CD4-positive, alpha-beta T cell (primary cell): ENCODE results near the gene CLRN3. TPM values are rescaled to one million over a fixed set of nuclear protein-coding genes. Genes with fewer than 3 reads are reported as not detected.

Source experiments
- ATAC-seq: fragments of 200-7000 bp; cut with Tn5 transposase; one replicate; pipeline ENCODE4 v1.10.0; 2022; ENCODE audit warnings: mild to moderate bottlenecking; ENCODE audit not compliant: poor library complexity
- CTCF ChIA-PET: fragments of 350-600 bp; sonication (Branson Sonifier 250); formaldehyde crosslinking; loops from one replicate; lab custom pipeline; 2021; ENCODE audit warnings: antibody characterized with exemption, inconsistent platforms; lab: Charles Lee
- POLR2A ChIA-PET: fragments of 350-600 bp; sonication (Branson Sonifier 250); formaldehyde crosslinking; loops from one replicate; lab custom pipeline; 2021; ENCODE audit warnings: antibody characterized with exemption, inconsistent platforms; lab: Charles Lee
- DNase-seq, 14 experiments: peaks; one replicate each; pipeline ENCODE4 v3.0.0-alpha.2; 2013 to 2020; ENCODE audit warnings: mixed read lengths in 2 of 14
- H3K27ac ChIP-seq, 2 donors: one replicate each; pipeline versions ENCODE4 v1.5.1 to v1.7.0; 2013; ENCODE audit warnings: low read length in 2 of 2, low read depth in 1 of 2, mild to moderate bottlenecking in 1 of 2
- H3K27me3 ChIP-seq, 2 experiments: 1 replicate in 1 of 2; 2 replicates in 1 of 2; pipeline versions ENCODE4 v1.6.1 to v1.7.0; 2013; ENCODE audit warnings: low read length in 2 of 2, control low read depth in 1 of 2, mild to moderate bottlenecking in 1 of 2, moderate library complexity in 1 of 2; ENCODE audit not compliant: insufficient read depth in 2 of 2, control insufficient read depth in 1 of 2
- H3K36me3 ChIP-seq: one replicate; pipeline ENCODE4 v1.6.1; 2013; ENCODE audit warnings: low read length, control low read depth; ENCODE audit not compliant: insufficient read depth
- H3K4me1 ChIP-seq: one replicate; pipeline ENCODE4 v1.6.1; 2013; ENCODE audit warnings: low read length, control low read depth; ENCODE audit not compliant: insufficient read depth
- H3K4me3 ChIP-seq: one replicate; pipeline ENCODE4 v1.5.1; 2013; ENCODE audit warnings: mild to moderate bottlenecking, low read length, moderate library complexity
- H3K9me3 ChIP-seq, 2 experiments: 1 replicate in 1 of 2; 2 replicates in 1 of 2; pipeline versions ENCODE4 v1.6.1 to v1.7.0; 2013; ENCODE audit warnings: low read length in 2 of 2, mild to moderate bottlenecking in 2 of 2, control low read depth in 1 of 2, moderate library complexity in 1 of 2; ENCODE audit not compliant: control insufficient read depth in 1 of 2, insufficient read depth in 1 of 2
- H3K27ac Mint-ChIP-seq: one replicate; pipeline ENCODE4 v1.8.0; 2020; ENCODE audit warnings: mixed read lengths
- H3K27me3 Mint-ChIP-seq: one replicate; pipeline ENCODE4 v1.8.0; 2021; ENCODE audit warnings: mixed read lengths
- H3K36me3 Mint-ChIP-seq: one replicate; pipeline ENCODE4 v1.8.0; 2021; ENCODE audit warnings: low read depth, mixed read lengths
- H3K4me1 Mint-ChIP-seq: one replicate; pipeline ENCODE4 v1.8.0; 2021; ENCODE audit warnings: low read depth, mixed read lengths
- H3K4me3 Mint-ChIP-seq: one replicate; pipeline ENCODE4 v1.8.0; 2020; ENCODE audit warnings: mild to moderate bottlenecking, mixed read lengths
- H3K9me3 Mint-ChIP-seq: one replicate; pipeline ENCODE4 v1.8.0; 2020; ENCODE audit warnings: mixed read lengths
- intact Hi-C, 2 experiments: fragments of 100-400 bp; cut with DNase I in 1 of 2; cut with micrococcal nuclease in 1 of 2; formaldehyde crosslinking; loops; one replicate each; pipeline versions ENCODE4 v1.15.1 to v1.9.0; 2023 to 2025; cut with DNase I, micrococcal nuclease
- total RNA-seq, 174 experiments: library from RNA in 2 of 174; stranded (reverse) in 2 of 174; gene quantifications; one replicate each; pipeline ENCODE4 v1.2.3 and lab custom pipeline; 2021 to 2026
- TF ChIP-seq, protein P1 (sequence below): fragments of 200-600 bp; IDR thresholded peaks from one replicate; pipeline ENCODE4 v1.8.0; 2022; ENCODE audit warnings: antibody characterized with exemption, mild to moderate bottlenecking

The CLRN3 gene
- total RNA-seq, 2 experiments from 2014 or later: not detected

DNA sequence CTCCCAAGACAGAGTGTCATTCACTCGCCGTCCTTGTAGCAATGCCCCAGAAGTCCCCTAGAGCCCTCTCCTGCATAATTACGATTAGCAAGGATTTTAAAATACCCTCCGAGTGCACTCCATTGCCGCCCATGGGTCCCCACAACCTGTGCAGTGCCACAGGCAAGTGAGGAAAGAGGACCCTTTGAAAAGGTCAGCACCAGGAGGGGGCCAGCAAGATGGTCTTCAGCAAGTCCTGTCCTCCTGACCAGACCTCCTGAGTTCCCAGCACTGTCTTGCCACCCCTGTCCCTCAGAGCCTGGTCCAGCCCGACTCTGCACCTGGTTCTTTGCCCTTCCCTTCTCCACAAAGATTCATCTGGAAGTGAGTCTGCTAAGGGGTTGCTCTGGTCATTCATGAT lies 32.1 kb downstream of the CLRN3 start:
- ChIA-PET POLR2A (no interaction called here), CTCF (no interaction called here)
- no peaks in the 10 kb centered on the region for H3K27me3 Mint-ChIP-seq
- intact Hi-C loops: no loop called here
- H3K4me3 Mint-ChIP-seq: no peak overlapping the region
- DNase-seq (no peak), ATAC-seq (no peak)
- H3K27me3 ChIP-seq: no peaks in the 10 kb centered on the region
- H3K9me3 ChIP-seq: no peaks in the 10 kb centered on the region
- H3K4me3 ChIP-seq: no peak overlapping the region
- H3K4me1 Mint-ChIP-seq: no peaks in the 10 kb centered on the region
- H3K9me3 Mint-ChIP-seq: no peaks in the 10 kb centered on the region
- TF ChIP-seq, protein P1, sequence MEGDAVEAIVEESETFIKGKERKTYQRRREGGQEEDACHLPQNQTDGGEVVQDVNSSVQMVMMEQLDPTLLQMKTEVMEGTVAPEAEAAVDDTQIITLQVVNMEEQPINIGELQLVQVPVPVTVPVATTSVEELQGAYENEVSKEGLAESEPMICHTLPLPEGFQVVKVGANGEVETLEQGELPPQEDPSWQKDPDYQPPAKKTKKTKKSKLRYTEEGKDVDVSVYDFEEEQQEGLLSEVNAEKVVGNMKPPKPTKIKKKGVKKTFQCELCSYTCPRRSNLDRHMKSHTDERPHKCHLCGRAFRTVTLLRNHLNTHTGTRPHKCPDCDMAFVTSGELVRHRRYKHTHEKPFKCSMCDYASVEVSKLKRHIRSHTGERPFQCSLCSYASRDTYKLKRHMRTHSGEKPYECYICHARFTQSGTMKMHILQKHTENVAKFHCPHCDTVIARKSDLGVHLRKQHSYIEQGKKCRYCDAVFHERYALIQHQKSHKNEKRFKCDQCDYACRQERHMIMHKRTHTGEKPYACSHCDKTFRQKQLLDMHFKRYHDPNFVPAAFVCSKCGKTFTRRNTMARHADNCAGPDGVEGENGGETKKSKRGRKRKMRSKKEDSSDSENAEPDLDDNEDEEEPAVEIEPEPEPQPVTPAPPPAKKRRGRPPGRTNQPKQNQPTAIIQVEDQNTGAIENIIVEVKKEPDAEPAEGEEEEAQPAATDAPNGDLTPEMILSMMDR: no peak
- no peaks in the 10 kb centered on the region for H3K36me3 Mint-ChIP-seq
- no peak overlapping the region for H3K27ac Mint-ChIP-seq
- no peaks in the 10 kb centered on the region for H3K4me1 ChIP-seq
- no peaks in the 10 kb centered on the region for H3K36me3 ChIP-seq
- no peak overlapping the region for H3K27ac ChIP-seq

DNA sequence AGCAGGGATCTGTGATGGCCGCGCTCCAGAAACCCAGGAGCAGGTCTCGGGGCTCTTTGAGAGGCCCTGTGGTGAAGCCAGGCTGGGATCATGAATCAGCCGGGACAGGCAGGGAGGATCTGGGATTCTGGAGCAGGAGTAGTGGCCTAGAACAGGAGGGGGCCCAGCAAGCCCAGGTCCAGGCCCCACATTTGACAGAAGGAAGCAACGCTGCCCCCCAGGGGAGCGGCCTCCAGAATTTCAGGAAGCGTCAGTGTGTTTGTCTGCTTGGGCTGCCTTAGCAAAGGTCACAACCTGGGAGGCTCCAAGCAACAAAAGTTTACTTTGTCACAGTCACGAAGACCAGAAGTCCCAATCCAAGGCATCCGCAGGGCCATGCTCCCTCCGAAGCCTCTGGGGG lies 36.8 kb downstream of the CLRN3 start:
- no peaks in the 10 kb centered on the region for H3K9me3 ChIP-seq
- no peaks in the 10 kb centered on the region for H3K36me3 Mint-ChIP-seq
- TF ChIP-seq, protein P1: no peak
- peaks cover 4% of the 10 kb centered on the region for H3K4me1 ChIP-seq
- H3K36me3 ChIP-seq: no peaks in the 10 kb centered on the region
- ATAC-seq (no peak), DNase-seq (no peak)
- ChIA-PET CTCF (no interaction called here), POLR2A (no interaction called here)
- H3K4me3 Mint-ChIP-seq: no peak overlapping the region
- H3K9me3 Mint-ChIP-seq: no peaks in the 10 kb centered on the region
- H3K27me3 Mint-ChIP-seq: peaks cover 5% of the 10 kb centered on the region
- no peak overlapping the region for H3K27ac Mint-ChIP-seq
- H3K27ac ChIP-seq: no peak overlapping the region
- H3K4me3 ChIP-seq: no peak overlapping the region
- peaks cover 6% of the 10 kb centered on the region for H3K4me1 Mint-ChIP-seq
- peaks cover 0 to 5% of the 10 kb centered on the region in 2 experiments for H3K27me3 ChIP-seq
- intact Hi-C loops: loop anchor here in 1 of 2 experiments (10.0 kb wide), 1 partner anchor 611 kb away; no protein-coding TSS in a partner anchor

DNA sequence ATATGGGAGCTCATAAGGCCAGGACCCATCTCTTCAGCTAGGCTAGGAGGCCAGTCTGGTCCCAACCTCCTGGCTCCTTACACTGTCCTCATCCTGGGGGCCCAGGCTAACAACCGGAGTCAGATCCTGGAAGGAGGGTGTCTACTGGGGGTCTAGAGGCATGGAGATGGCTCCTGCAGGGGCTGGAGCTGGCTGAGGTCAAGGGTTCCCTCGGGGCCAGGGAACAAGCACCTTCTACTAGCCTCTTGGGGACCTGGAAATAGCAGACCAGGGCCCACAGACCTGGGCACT lies 37.2 kb downstream of the CLRN3 start:
- no peak for ATAC-seq
- Histone ChIP-seq H3K27me3 (peaks cover 0 to 5% of the 10 kb centered on the region in 2 experiments), H3K4me3 (no peak overlapping the region), H3K4me1 (peaks cover 4% of the 10 kb centered on the region), H3K9me3 (no peaks in the 10 kb centered on the region), H3K36me3 (no peaks in the 10 kb centered on the region), H3K27ac (no peak overlapping the region)
- TF ChIP-seq, protein P1: no peak
- CTCF ChIA-PET: no interaction called here
- Mint-ChIP-seq H3K9me3 (no peaks in the 10 kb centered on the region), H3K27ac (no peak overlapping the region), H3K36me3 (no peaks in the 10 kb centered on the region), H3K27me3 (peaks cover 5% of the 10 kb centered on the region), H3K4me1 (peaks cover 6% of the 10 kb centered on the region), H3K4me3 (no peak overlapping the region)
- no peak for DNase-seq
- intact Hi-C loops: loop anchor here in 1 of 2 experiments (10.0 kb wide), 1 partner anchor 611 kb away; no protein-coding TSS in a partner anchor
- POLR2A ChIA-PET: no interaction called here
